KMS-11 (cell line): ENCODE results near the gene APOBEC3B.
"Not testable (repeated sequence)": the region's sequence is repeated elsewhere in the genome, so short reads cannot be mapped to it uniquely, and the experiment has no call there.

Source experiments
- H2AFZ ChIP-seq: fragments of 200-600 bp; sonication (generic); 2 replicates; pipeline ENCODE4 v1.6.1; 2016; ENCODE audit warnings: antibody characterized with exemption, mixed run types, low read depth
- H3K27ac ChIP-seq: fragments of 200-600 bp; sonication (generic); 2 replicates; pipeline ENCODE4 v1.6.1; 2016; ENCODE audit warnings: mild to moderate bottlenecking, mixed run types
- H3K27me3 ChIP-seq: fragments of 200-600 bp; sonication (generic); 2 replicates; pipeline ENCODE4 v1.6.1; 2017; ENCODE audit warnings: mild to moderate bottlenecking, low read depth, mixed run types, moderate library complexity; ENCODE audit not compliant: insufficient read depth
- H3K36me3 ChIP-seq: fragments of 200-600 bp; sonication (generic); 2 replicates; pipeline ENCODE4 v1.6.1; 2017; ENCODE audit warnings: mild to moderate bottlenecking, mixed run types; ENCODE audit not compliant: insufficient read depth
- H3K4me1 ChIP-seq: fragments of 200-600 bp; sonication (generic); 2 replicates; pipeline ENCODE4 v1.6.1; 2016; ENCODE audit warnings: mild to moderate bottlenecking, low read depth, mixed run types; ENCODE audit not compliant: poor library complexity, severe bottlenecking
- H3K4me2 ChIP-seq: fragments of 200-600 bp; sonication (generic); 2 replicates; pipeline ENCODE4 v1.7.0; 2016; ENCODE audit warnings: mild to moderate bottlenecking, mixed run types
- H3K4me3 ChIP-seq: fragments of 200-600 bp; sonication (generic); IDR thresholded peaks from 2 replicates; pipeline ENCODE4 v1.6.1; 2017; ENCODE audit warnings: low read depth, low read length, mixed read lengths; ENCODE audit not compliant: insufficient read depth
- H3K79me2 ChIP-seq: fragments of 200-600 bp; sonication (generic); 2 replicates; pipeline ENCODE4 v1.6.1; 2016; ENCODE audit warnings: low read depth, mixed run types; ENCODE audit not compliant: insufficient read depth
- H3K9ac ChIP-seq: fragments of 200-600 bp; sonication (generic); 2 replicates; pipeline ENCODE4 v1.6.1; 2016; ENCODE audit warnings: mild to moderate bottlenecking, mixed run types
- H4K20me1 ChIP-seq: fragments of 200-600 bp; sonication (generic); 2 replicates; pipeline ENCODE4 v1.6.1; 2016; ENCODE audit warnings: mild to moderate bottlenecking, mixed run types; ENCODE audit not compliant: insufficient read depth
- TF ChIP-seq, protein P1 (sequence below): fragments of 200-600 bp; sonication (generic); conservative IDR thresholded peaks from 2 replicates; pipeline ENCODE4 v1.6.1; 2017; ENCODE audit warnings: low read depth, mild to moderate bottlenecking, antibody characterized with exemption, low read length, moderate library complexity, mixed read lengths

Gene APOBEC3B

DNA sequence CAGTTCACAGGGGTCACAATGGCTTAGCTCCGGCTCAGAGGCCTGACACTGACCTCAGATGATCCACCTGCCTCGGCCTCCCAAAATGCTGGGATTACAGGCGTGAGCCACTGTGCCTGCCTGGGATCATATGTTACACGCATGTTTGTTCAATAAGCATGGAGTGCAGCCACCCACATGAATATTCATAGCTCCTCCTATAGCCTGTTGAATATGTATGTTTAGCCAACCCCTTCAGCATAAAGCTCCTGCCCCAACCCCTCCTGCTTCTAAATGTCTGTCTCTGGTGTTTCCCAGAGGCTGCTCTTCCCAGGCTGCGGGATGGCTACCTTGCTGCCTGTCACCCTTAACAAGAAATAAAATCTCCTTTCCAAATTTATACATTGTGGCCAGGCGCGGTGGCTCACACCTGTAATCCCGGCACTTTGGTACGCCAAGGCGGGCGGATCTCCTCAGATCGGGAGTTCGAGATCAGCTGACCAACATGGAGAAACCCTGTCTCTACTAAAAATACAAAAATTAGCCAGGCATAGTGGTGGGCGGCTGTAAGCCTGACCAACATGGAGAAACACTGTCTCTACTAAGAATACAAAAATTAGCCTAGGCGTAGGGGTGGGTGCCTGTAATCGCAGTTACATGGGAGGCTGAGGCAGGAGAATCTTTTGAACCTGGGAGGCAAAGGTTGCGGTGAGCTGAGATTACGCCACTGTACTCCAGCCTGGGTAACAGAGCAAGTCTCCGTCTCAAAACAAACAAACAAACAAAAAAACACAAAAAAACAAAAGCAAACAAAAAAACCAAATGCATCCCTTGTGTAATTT is 57.4 kb downstream of the APOBEC3B start:
- Histone ChIP-seq H3K4me3 (no peak overlapping the region), H3K79me2 (no peaks in the 10 kb centered on the region), H4K20me1 (no peaks in the 10 kb centered on the region), H3K27me3 (no peaks in the 10 kb centered on the region), H3K9ac (no peak overlapping the region), H3K36me3 (no peaks in the 10 kb centered on the region), H2AFZ (0 out of 2 replicates have a peak overlapping the region, but pooled peaks have one; percentile 18), H3K4me1 (peaks cover 11% of the 10 kb centered on the region), H3K4me2 (no peak overlapping the region), H3K27ac (no peak overlapping the region)
- TF ChIP-seq, protein P1, sequence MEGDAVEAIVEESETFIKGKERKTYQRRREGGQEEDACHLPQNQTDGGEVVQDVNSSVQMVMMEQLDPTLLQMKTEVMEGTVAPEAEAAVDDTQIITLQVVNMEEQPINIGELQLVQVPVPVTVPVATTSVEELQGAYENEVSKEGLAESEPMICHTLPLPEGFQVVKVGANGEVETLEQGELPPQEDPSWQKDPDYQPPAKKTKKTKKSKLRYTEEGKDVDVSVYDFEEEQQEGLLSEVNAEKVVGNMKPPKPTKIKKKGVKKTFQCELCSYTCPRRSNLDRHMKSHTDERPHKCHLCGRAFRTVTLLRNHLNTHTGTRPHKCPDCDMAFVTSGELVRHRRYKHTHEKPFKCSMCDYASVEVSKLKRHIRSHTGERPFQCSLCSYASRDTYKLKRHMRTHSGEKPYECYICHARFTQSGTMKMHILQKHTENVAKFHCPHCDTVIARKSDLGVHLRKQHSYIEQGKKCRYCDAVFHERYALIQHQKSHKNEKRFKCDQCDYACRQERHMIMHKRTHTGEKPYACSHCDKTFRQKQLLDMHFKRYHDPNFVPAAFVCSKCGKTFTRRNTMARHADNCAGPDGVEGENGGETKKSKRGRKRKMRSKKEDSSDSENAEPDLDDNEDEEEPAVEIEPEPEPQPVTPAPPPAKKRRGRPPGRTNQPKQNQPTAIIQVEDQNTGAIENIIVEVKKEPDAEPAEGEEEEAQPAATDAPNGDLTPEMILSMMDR: no peak

DNA sequence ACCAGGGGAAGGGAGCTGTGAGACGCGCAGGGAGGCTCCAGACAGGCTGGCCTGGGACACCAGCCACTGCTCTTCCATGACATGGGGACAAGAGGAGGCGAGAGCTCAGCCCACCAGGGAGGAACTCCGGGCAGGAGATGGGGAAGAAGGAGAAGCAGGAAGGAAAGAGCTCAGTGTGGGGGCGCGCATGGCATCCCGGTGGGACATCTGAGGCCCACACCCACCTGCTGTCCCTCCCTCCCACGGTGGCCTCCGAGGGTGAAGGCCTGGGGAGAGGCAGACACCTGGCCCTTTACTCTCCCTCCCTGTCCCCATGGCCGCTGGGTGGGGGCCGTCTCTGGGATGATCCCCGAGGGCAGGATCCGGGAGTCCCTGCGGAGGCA is 58.0 kb downstream of the APOBEC3B start:
- H3K36me3 ChIP-seq, H3K4me3 ChIP-seq, H3K27me3 ChIP-seq: not testable (repeated sequence)

DNA sequence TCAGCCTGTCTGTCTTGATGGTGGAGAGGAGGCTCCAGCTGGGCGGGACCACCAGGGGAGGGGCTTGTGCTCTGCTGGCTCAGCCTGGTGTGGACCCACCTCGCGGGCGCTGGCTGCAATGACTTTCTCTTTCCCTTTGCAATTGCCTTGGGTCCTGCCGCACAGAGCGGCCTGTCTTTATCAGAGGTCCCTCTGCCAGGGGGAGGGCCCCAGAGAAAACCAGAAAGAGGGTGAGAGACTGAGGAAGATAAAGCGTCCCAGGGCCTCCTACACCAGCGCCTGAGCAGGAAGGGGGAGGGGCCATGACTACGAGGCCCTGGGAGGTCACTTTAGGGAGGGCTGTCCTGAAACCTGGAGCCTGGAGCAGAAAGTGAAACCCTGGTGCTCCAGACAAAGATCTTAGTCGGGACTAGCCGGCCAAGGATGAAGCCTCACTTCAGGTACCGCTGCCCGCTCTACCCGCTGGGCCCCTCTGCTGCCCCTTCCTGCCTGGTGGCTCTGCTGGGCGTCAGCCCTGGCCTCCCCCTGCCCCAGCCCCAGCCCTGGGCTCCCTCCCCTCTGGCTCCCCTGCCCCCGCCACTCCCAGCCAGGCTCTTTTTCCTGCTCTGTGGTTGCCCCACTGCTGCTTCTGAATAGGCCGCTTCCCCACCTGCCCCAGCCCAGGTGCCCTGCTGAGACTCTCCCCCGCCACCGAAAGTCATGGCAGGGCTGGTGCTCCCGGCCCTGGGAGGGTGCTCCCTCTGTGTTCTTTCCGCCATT is 58.6 kb downstream of the APOBEC3B start, which contains the start of gene APOBEC3F:
TSS of gene APOBEC3F (plus strand) at position 327 of the 759 bp plus-strand sequence. CDS start at position 424, 97 bp downstream.
- H3K4me3 ChIP-seq, H3K79me2 ChIP-seq, H3K36me3 ChIP-seq, H4K20me1 ChIP-seq, H3K27me3 ChIP-seq: not testable (repeated sequence)
- Histone ChIP-seq H3K4me1 (peaks cover 11% of the 10 kb centered on the region), H3K9ac (peak within 1 kb of the TSS; percentile 42; the same call in 1 of the 2 replicates), H3K4me2 (peak within 1 kb of the TSS; percentile 89), H3K27ac (peak within 1 kb of the TSS; percentile 44), H2AFZ (peak within 1 kb of the TSS; percentile 54; the same call in 1 of the 2 replicates)

More for the DNA sequence above, 58.0 kb downstream of the APOBEC3B start:
- H3K4me1 ChIP-seq: peaks cover 11% of the 10 kb centered on the region
- not testable (repeated sequence) for H3K4me2 ChIP-seq, H3K79me2 ChIP-seq, H3K27ac ChIP-seq, H3K9ac ChIP-seq, H4K20me1 ChIP-seq
- 0 out of 2 replicates have a peak overlapping the region, but pooled peaks have one; percentile 18 for H2AFZ ChIP-seq

DNA sequence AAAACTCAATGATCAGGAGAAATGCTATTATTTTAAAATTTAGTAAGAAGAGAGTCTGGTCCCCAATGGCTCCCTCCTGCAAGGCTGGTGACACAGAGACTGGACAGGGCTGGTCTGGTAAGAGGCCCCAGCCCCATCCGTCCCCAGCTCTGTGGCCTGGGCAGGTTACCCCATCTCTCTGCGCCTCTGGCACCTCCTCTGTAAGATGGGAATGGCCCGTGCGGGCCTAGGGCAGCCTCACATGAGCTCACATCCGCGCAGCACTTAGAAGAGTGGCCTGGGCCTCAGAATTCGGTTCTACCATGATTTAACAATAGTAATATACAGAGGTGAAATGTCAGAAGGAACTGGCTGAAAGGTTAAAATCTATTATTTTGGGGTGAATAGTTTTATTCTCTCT is 59.8 kb downstream of the APOBEC3B start:
- Histone ChIP-seq H3K4me1 (peaks cover 11% of the 10 kb centered on the region), H3K9ac (no peak overlapping the region), H3K27ac (no peak overlapping the region), H2AFZ (no peak overlapping the region), H4K20me1 (no peaks in the 10 kb centered on the region), H3K27me3 (no peaks in the 10 kb centered on the region), H3K4me3 (no peak overlapping the region), H3K4me2 (peak overlapping the region; percentile 89; the same call in 1 of the 2 replicates), H3K79me2 (no peaks in the 10 kb centered on the region), H3K36me3 (no peaks in the 10 kb centered on the region)
- TF ChIP-seq, protein P1: no peak
